Measurements from ENCODE around the gene UBL5. TPM values are rescaled to one million over a fixed set of nuclear protein-coding genes. Genes with fewer than 3 reads are reported as not detected.
"Not testable (repeated sequence)": the region's sequence is repeated elsewhere in the genome, so short reads cannot be mapped to it uniquely, and the experiment has no call there.

Gene UBL5
- total RNA-seq, 1 donor from 2014 or later = 172 TPM

DNA sequence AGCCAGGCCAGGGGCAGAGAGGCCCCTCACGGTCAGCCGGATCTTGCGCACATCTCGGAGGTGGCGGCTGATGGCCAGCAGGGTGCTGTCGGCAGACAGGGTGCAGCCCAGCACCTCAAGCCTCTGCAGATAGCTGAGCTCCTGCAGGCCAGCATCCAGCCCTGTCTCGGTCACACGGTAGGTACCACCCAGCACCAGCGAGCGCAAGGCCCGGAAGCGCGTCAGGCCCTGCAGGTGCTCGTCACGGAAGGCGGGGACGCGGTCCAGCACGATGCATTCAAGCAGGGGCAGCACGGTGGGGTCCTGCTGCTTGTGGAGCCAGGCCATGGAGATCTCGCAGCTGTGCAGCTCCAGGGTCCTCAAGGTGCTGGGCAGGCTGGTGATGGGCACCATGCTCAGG lies 16.6 kb upstream of the UBL5 start:
- DNase-seq (ENCODE audit: low read depth in 2 of 2) = no peak

DNA sequence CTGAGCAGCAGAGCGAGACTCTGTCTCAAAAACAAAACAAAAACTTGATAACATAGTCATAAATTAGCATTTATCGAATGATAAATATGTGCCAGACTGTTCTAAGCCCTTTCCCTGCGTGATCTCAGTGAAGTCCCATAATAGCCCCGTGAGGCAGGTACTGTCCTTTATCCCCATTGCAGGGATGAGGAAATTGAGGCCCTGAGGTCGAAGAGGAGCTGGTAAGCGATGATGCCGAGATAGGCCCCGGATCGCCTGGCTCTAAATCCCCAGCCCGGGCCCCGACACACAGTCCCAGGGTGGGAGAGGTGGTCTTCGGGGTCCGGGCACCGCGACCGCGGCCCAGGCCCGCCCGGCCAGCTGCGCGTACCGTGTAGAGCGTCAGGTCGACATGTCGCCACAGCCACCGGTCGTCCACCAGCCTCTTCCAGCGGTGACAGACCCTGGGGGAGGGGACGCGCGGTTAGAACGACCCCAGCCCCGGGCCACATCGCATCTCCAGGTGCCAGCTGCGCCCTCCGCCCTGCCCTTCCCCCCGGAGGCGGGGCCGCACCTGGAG lies 9.5 kb upstream of the UBL5 start:
- no peak for DNase-seq (ENCODE audit: low read depth in 2 of 2)

DNA sequence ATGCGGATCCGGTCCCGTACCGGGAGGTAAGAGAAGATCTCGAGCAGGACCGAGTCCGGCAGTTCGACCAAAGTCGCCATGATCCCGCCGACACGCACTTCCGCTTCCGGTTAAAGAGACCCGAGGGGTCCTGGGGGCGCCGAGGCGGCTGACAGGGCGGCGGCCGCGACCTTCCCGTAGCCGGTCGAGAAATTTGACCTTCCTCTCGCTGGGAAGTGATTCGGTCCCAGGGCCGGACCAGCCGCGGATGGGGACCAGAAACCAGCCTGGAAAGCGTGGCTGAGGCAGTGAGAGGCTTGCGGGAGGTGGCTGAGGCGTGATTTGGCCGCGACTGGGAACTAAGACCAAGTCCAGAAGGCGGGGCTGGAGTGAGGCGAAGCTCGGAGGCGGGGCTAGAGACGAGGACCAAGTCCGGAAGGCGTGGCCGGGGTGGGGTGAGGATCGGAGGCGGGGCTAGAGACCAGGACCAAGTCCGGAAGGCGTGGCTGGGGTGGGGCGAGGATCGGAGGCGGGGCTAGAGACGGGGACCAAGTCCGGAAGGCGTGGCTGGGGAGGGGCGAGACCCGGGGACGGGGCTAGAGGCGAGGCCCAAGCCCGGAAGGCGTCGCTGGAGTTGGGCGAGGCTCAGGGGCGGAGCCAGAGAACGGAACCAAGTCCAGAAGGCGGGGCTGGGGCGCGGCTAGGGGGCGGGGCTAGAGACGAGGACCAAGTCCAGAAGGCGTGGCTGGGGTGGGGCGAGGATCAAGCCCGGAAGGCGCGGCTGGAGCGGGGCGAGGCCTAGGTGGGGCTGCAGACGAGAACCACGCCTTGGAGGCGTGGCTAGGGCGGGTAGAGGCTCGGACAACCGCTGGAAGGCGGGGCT lies 8.8 kb upstream of the UBL5 start, which contains the start of gene FBXL12:
FBXL12 (minus strand) TSS at position 346 of the 862 bp plus-strand sequence; CDS start at position 80, 266 bp downstream.
- DNase-seq (ENCODE audit: low read depth in 2 of 2) = peak; percentile 100

DNA sequence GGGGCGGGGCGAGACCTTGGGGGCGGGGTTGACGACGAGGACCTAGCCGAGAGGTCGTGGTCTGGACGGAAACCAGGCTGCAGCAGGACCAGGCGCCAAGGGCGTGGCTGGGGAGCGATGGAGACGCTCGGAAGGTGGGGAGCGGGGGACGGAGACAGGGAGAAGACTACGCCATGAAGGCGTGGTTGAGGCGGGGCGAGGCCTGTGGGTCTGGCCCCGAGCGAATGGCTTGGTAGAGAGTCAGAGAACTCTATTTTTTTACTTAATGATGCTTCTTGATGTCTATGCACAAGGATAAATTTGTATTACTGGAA lies 8.2 kb upstream of the UBL5 start:
- DNase-seq (ENCODE audit: low read depth in 2 of 2) = no peak

DNA sequence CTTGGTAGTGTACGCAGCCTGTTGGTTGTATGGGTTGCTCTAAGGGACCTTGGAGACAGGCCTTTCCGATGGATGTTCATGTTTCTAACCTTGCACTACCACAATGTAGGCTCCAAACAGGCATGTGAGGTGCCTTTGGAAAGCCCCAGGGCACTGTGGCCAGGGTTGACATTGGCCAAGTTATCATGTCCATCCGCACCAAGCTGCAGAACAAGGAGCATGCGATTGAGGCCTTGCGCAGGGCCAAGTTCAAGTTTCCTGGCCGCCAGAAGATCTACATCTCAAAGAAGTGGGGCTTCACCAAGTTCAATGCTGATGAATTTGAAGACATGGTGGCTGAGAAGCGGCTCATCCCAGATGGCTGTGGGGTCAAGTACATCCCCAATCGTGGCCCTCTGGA lies 7.7 kb upstream of the UBL5 start:
- DNase-seq (ENCODE audit: low read depth in 2 of 2) = not testable (repeated sequence)

DNA sequence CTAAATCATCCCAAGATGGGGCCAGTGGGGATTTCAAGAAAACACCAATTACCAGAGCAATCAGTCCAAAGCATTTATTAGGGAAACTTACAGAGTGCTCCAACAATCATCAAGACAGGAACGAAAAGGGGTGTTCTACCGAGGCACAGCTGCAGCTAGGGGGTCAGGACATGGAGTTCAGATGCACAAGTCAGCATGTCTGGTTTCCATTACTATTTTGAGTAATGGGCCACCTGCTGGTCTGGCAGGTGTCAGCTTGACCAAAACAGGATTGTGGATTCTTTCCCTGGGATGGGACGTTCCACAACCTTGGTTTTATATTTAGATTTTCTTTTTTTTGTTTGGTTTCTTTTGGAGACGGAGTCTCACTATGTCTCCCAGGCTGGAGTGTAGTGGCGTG lies 3.9 kb upstream of the UBL5 start:
- DNase-seq (ENCODE audit: low read depth in 2 of 2) = no peak

DNA sequence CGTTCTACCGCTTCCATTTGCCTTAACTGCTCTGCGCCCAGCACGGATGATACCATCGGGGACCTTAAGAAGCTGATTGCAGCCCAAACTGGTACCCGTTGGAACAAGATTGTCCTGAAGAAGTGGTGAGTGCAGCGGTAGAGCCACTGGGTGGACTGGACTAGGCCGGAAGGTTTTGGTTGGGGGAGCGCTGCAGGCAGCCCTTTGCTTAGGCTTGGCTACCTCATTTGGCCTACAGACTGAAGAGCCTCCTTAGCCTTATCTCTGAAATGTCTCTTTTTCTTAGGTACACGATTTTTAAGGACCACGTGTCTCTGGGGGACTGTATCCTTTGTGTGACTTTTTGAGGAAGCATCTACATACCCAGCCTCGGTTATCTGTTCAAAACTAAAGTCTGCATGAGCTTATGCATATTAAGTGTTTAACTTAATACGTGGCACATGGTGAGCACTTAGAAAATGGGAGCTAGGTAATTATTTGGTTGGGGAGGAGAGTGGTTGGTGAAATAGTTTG lies 889 bp downstream of the UBL5 start:
- DNase-seq (ENCODE audit: low read depth in 2 of 2) = no peak

DNA sequence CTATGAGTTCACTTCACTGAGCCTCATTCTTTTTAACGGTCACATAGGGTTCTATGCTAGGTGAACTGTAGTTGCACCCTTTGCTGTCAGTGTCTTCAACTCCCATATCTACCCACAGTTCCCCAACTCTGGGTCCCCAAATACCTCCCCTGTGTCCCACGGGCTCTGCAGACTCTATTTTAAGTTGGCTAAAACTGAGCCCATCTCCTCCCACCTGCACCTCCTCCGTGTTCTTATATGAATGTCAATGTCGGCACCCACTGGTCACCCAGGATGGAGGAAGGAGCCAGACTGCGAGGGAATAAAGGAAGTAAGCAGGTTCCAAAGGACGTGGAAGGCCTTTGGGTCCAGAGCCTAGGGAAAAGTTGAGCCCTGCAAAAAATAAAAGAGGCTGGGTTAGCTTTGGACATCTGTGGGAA lies 6.6 kb downstream of the UBL5 start:
- no peak for DNase-seq (ENCODE audit: low read depth in 2 of 2)

DNA sequence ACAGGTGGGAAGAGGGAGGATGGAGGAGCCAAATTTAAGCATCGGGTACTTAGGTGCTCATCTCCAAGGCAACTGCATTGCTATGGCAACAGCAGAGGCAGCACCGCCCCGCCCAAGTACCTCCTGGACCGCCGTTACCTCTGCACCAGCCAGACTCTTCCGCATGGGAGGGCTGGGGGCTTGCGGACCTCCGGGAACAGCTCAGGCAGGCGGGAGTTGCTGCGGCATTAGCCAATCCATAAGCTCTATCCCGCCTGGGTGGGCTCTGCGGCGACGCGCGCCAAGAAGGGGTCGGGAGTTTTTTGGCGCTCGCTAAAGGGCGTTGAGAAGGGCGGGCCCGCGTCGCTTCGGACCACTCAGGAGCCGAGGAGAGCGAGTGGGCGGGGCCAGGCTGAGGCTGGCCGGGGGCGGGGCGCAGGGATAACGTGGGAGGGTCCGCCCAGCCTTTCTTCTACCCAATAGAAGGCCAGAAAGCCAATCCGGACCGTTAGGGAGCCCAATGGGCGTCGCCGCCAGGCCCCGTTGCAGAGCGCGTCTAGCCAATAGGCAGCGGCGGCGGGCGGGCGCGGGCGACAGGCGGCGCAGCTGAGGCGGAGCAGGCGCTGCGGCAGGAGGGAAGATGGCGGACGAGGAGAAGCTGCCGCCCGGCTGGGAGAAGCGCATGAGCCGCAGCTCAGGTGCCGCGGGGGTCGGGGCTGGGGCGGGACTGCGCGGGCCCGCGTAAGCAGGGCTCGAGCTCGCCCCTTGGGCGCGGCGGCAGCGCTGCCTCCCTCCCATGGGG lies 7.2 kb downstream of the UBL5 start, which contains the start of gene PIN1:
PIN1 (plus strand) TSS at position 593 of the 781 bp plus-strand sequence; CDS start at position 620, 27 bp downstream.
- DNase-seq (ENCODE audit: low read depth in 2 of 2) = peak; percentile 98 to 99

DNA sequence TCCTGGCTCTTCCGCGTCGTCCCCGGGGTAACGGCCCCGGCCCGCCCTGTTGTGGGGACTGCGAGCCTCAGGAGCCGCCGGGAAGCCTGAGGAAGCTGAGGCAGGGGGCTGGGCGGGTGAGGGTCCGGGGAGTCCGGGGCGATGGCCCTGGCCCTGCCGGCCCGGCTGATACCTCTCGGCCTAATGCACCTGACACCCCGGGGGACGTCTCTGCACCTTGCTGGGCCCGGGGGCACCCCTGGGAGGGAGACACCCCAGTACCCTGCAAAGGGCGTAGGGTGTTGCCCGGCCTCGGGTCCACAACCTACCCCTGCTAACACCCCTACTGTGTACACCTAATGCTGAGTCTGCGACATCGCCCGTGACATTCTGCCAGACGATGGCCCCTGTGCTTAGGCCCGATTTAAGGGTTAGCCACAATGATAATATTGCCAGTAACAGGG lies 7.8 kb downstream of the UBL5 start:
- no peak for DNase-seq (ENCODE audit: low read depth in 2 of 2)

DNA sequence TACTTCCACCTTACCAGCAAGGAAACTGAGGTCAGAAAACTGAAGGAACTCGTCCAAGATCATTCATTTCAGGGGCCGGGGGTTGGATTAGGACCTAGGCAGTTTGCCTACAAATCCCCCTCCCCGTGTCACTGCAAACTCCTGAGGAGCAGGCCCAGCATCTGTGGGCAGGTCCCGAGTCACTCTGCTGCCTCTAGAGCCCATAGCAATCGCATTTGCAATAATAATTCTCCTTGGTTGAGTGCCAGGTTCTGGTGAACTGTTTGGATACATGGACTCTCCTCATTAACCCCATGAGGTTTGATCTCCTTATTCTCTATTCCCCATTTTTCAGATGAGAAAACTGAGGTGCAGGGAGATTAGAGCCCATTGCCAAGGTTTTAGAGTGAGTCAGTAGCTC lies 8.3 kb downstream of the UBL5 start:
- DNase-seq (ENCODE audit: low read depth in 2 of 2) = peak; percentile 31 to 34

DNA sequence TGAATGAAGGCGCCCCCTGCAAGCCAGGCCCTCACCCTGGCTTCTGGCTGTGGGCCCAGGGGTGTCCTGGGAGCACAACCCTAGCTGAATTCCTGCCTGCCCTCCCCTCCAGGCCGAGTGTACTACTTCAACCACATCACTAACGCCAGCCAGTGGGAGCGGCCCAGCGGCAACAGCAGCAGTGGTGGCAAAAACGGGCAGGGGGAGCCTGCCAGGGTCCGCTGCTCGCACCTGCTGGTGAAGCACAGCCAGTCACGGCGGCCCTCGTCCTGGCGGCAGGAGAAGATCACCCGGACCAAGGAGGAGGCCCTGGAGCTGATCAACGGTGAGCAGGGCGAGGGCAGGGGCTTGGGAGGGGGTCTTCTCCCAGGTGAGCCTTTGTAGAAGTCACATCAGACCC lies 10.6 kb downstream of the UBL5 start:
- no peak for DNase-seq (ENCODE audit: low read depth in 2 of 2)

DNA sequence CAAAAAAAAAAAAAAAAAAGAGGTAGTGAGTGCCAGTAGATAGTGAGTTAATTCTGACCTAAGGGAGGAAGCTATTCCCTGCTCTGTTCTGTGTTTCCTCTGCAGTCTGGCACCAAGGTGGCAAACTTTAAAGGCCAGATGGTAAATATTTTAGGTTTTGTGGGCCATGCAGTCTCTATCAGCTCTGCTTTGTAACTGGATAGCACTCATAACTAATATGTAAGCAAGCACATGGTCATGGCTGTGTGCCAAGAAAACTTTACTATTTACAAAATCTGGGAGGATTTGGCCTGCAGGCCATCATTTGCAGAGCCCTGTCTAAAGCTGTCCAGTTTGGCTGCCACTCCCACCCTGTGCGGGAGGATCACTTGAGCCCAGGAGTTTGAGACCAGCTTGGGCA lies 11.7 kb downstream of the UBL5 start:
- no peak for DNase-seq (ENCODE audit: low read depth in 2 of 2)

DNA sequence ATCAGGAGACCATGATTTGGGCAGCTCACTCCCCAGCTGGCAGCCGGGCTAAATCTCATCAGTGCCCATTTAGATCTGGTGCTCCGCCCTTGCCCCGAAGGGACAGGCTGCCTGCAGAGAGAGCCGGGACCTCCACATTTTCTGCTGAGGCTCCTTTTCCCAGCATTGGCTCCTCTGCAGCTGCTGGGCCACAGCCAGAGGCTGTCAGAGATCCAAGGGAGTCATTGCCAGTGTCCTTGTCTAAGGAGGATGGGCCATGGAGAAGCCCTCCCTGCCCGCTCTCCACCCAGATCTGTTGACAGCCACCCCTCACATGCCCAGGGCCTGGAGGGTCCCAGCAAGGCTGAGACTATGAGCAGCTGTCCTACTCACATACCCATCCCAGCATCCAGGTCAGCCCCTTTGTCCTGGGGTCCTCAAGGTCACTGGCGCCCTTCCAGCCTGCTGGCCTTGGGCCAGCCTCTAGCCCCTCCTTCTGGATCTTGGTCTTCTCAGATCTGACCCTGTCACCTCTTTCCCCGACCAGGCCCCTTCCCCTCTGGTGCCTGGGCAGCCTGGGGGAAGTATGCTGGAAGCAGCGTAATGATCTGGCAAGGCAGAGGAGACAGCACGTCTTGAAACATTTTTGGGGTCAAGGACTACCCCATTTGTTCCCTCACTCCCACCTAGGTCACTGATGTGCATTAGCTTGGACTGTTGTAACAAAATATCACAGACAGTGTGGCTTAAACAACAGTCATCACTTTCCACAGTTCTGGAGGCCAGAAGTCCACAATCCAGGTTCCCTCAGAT lies 15.3 kb downstream of the UBL5 start:
- no peak for DNase-seq (ENCODE audit: low read depth in 2 of 2)

DNA sequence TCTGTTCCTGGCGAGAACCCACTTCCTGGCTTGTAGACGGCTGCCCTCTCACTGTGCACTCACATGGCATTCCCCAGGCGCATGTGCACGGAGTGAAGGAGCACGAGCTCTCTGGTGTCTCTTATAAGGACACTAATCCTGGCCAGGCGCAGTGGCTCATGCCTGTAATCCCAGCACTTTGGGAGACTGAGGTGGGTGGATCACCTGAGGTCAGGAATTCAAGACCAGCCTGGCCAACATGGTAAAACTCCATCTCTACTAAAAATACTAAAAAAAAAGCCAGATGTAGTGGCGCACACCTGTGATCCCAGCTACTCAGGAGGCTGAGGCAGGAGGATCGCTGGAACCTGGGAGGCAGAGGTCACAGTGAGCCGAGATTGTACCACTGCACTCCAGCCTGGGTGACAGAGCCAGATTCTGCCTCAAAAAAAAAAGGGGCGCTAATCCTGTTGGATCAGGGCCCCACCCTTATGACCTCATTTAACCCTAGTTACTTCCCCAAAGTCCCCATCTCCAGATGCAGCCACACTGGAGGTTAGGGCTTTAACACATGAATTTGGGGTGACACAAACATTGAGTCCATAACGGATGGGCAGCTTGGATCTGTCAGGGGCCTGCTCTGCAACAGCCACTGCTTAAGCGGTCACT lies 16.0 kb downstream of the UBL5 start:
- DNase-seq (ENCODE audit: low read depth in 2 of 2) = not testable (repeated sequence)

DNA sequence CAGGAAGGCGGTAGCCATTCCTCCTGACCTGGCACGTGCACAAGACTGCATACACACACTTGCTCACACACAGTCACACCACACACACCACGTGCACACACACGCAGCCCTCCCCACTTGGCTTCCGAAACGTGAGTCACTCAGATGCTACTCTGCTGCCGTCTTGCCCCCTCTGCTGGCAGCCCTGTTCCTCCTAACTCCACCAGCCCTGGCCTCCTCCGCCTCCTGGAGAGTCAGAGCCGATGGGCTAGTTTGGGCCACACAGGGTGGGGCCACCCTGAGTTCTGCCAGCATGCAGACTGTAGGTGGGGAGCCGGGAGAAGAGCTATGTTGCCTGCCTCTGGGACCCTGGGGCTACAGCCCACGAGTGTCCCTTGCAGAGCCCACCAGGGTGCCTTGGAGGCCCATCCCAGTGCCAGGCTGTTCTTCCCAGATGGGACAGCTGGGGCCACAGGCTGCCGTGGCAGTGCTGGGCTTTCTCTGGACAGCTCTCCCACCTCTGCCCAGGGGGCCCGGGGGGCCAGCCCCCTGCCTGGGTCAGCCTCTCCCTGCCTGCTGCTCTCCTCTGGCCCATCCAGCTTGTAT lies 19.5 kb downstream of the UBL5 start:
- peak; percentile 81 to 91 for DNase-seq (ENCODE audit: low read depth in 2 of 2)

DNA sequence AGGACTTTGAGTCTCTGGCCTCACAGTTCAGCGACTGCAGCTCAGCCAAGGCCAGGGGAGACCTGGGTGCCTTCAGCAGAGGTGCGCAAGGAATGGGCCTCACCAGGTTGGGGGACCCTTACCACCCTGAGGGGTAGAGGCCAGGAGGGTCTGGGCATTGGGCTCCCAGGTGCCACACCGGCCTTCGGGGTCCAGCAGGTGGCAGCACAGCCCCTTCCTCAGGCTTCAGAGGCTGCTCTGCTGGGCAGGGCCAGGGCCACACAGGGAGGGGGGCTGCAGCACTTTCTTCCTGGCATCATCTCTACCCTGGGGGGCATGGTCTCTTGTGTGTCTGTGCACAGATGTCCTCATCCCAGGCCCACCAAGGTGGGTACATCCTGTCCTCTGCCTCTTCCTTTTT lies 20.3 kb downstream of the UBL5 start:
- DNase-seq (ENCODE audit: low read depth in 2 of 2) = peak in 1 of 2 donors; percentile 45

DNA sequence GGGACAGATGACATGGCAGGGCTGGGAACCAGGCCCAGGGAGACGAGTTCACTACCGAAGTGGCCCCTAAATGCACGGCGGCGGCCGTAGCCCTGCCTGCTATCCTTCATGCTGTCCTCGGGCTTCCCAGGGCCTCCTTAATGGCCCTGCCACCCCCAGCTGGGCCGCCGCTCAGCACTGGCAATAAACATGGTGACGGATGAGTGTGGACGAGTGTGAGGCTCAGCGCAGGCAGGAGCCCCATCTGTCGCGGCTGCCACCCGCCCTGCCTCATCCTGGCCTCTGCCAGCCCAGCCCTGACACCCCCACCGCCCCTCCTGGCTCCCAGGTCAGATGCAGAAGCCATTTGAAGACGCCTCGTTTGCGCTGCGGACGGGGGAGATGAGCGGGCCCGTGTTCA lies 21.0 kb downstream of the UBL5 start:
- no peak for DNase-seq (ENCODE audit: low read depth in 2 of 2)

DNA sequence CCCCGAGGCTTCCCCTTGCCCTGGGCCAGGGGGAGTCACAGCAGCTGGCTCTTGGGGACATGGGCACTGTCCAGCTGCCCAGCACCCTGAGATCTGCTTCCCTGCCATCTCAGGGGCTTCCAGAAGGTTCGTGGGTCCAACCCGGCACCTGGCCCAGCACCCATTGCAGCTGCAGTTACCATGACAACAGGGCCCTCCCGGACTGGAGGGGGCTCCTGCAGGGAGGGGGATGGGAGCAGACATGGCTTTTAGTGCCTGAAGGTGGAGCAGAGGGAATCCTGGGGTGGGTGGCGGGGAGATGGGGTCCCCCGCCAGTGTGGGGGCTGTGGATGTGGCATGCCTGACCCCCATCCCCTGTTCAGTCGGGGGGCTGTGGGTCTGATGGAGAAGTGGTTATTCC lies 22.1 kb downstream of the UBL5 start:
- DNase-seq (ENCODE audit: low read depth in 2 of 2) = no peak

DNA sequence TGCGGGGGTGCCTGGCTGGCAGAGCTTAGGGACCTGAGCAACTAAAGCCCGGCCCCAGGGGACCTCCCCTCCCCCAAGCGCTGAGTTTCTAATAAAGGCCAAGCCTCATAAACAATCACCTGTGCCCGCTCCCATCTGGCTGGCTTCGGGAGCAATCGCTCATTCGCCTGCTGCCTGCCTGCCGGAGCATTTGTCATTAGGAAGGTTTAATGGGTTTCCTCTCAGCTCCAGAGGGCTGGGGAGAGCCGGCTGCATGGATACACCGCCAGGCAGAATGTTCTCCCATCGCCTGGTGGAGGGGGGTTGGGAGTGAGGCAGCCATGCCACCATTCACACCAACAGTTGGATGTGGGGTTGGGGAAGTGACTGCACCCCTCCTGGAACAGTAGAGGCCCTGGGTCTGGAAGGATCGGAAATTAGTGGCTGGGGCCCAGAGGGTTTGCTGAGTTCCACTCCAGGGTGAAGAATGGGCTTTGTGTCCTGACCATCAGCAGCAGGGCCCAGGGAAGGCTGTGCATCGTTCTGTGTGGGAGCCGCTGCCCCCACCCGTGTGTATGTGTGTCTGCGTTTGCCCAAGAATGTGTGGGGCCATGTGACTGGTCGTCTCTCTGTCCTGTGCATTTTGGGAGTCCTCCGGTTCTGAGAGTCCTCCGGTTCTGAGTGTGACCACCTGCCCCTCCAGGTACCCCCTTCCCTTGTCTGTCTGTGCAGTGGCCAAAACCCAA lies 22.7 kb downstream of the UBL5 start:
- no peak for DNase-seq (ENCODE audit: low read depth in 2 of 2)

Data from lung microvascular endothelial cell (primary cell).